ENCODE results near the gene ZCCHC13. TPM values are rescaled to one million over a fixed set of nuclear protein-coding genes. Genes with fewer than 3 reads are reported as not detected.

Gene ZCCHC13
- total and polyA plus RNA-seq, 4 donors, result not detected

- Histone ChIP-seq H3K4me1 (ENCODE audit: control insufficient read depth in 4 of 4, insufficient read depth in 4 of 4, low read length in 3 of 4) (no peaks in the 10 kb centered on the region), H3K4me3 (ENCODE audit: low read depth in 1 of 3, low read length in 3 of 3) (no peak overlapping the region), H3K9me3 (ENCODE audit: control insufficient read depth in 4 of 4, low read length in 3 of 4) (no peaks in the 10 kb centered on the region), H3K27me3 (ENCODE audit: control insufficient read depth in 4 of 4, insufficient read depth in 4 of 4, low read length in 3 of 4) (peaks cover 0 to 2% (median 0%) of the 10 kb centered on the region in 4 donors), H3K36me3 (ENCODE audit: control insufficient read depth in 4 of 4, insufficient read depth in 3 of 4, low read depth in 1 of 4, low read length in 3 of 4) (no peaks in the 10 kb centered on the region), H3K9ac (ENCODE audit: low read depth in 1 of 2, low read length in 2 of 2) (no peak overlapping the region), H3K27ac (ENCODE audit: low read depth in 1 of 2, low read length in 2 of 2) (no peak overlapping the region)
- no peak for TF ChIP-seq HNF4A (conservative IDR thresholded peaks at IDR 0.05)
- no peak for TF ChIP-seq JUND (IDR thresholded peaks at IDR 0.05)
- no peak for TF ChIP-seq FOXA2 (IDR thresholded peaks at IDR 0.05)
- no peak for TF ChIP-seq GABPA (IDR thresholded peaks at IDR 0.05 in 1 of 2, conservative IDR thresholded peaks at IDR 0.05 in 1 of 2)
- no peak for TF ChIP-seq NR2F2 (IDR thresholded peaks at IDR 0.05)
- TF ChIP-seq, protein P1, sequence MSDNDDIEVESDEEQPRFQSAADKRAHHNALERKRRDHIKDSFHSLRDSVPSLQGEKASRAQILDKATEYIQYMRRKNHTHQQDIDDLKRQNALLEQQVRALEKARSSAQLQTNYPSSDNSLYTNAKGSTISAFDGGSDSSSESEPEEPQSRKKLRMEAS (IDR thresholded peaks at IDR 0.05), result no peak
- TF ChIP-seq ATF3 (IDR thresholded peaks at IDR 0.05), result no peak
- no peak for TF ChIP-seq FOXA1 (IDR thresholded peaks at IDR 0.05)
- no peak for TF ChIP-seq HNF4G (IDR thresholded peaks at IDR 0.05)
- no peak for TF ChIP-seq SP1 (IDR thresholded peaks at IDR 0.05)
- no peak for TF ChIP-seq CTCF (IDR thresholded peaks at IDR 0.05; ENCODE audit: low read depth, low read length, missing input control)
- TF ChIP-seq REST (IDR thresholded peaks at IDR 0.05), result no peak
- no peak for TF ChIP-seq RAD21 (IDR thresholded peaks at IDR 0.05)
- DNase-seq (ENCODE audit: low spot score), result no peak
- 77% methylated on average over 2 of the region's 2 CpGs for WGBS
Observed at GRCh38 chrX:74346088-74346487, 42.1 kb downstream of the ZCCHC13 start.

GRCh38 chrX:74349387-74349786 lies 45.4 kb downstream of the ZCCHC13 start:
- no peaks in the 10 kb centered on the region for H3K9me3 ChIP-seq (ENCODE audit: control insufficient read depth in 4 of 4, low read length in 3 of 4)

More at GRCh38 chrX:74349387-74349786, 45.4 kb downstream of the ZCCHC13 start:
- TF ChIP-seq CTCF (IDR thresholded peaks at IDR 0.05; ENCODE audit: low read depth, low read length, missing input control) (no peak), YY1 (IDR thresholded peaks at IDR 0.05) (no peak), FOXA1 (IDR thresholded peaks at IDR 0.05) (no peak), GABPA (IDR thresholded peaks at IDR 0.05 in 1 of 2, conservative IDR thresholded peaks at IDR 0.05 in 1 of 2) (no peak), TAF1 (conservative IDR thresholded peaks at IDR 0.05) (no peak), HNF4G (IDR thresholded peaks at IDR 0.05) (no peak), ATF3 (IDR thresholded peaks at IDR 0.05) (no peak), REST (IDR thresholded peaks at IDR 0.05) (no peak)
- Histone ChIP-seq H3K9ac (ENCODE audit: low read depth in 1 of 2, low read length in 2 of 2) (no peak overlapping the region), H3K36me3 (ENCODE audit: control insufficient read depth in 4 of 4, insufficient read depth in 3 of 4, low read depth in 1 of 4, low read length in 3 of 4) (no peaks in the 10 kb centered on the region), H3K27me3 (ENCODE audit: control insufficient read depth in 4 of 4, insufficient read depth in 4 of 4, low read length in 3 of 4) (peaks cover 0 to 2% (median 0%) of the 10 kb centered on the region in 4 donors), H3K27ac (ENCODE audit: low read depth in 1 of 2, low read length in 2 of 2) (no peak overlapping the region), H3K4me3 (ENCODE audit: low read depth in 1 of 3, low read length in 3 of 3) (no peak overlapping the region), H3K4me1 (ENCODE audit: control insufficient read depth in 4 of 4, insufficient read depth in 4 of 4, low read length in 3 of 4) (no peaks in the 10 kb centered on the region)
- DNase-seq (ENCODE audit: low spot score), result no peak
- WGBS, result 80% methylated on average over 3 of the region's 3 CpGs
